Thymus (tissue), 11 donors: ENCODE results near the gene RFTN1. TPM values are rescaled to one million over a fixed set of nuclear protein-coding genes. Genes with fewer than 3 reads are reported as not detected.

Experiments
- DNase-seq, 9 donors: peaks; one replicate each; pipeline ENCODE4 v3.0.0-alpha.2; 2013; ENCODE audit warnings: low spot score in 9 of 9, low read depth in 6 of 9, missing footprints in 1 of 9
- H3K27ac ChIP-seq, 2 donors: one replicate each; pipeline ENCODE4 v1.5.1; 2013; ENCODE audit warnings: control low read depth in 1 of 2, low read depth in 1 of 2, low read length in 1 of 2, mild to moderate bottlenecking in 1 of 2, moderate library complexity in 1 of 2
- H3K27me3 ChIP-seq, 2 donors: one replicate each; pipeline ENCODE4 v1.5.1; 2013; ENCODE audit warnings: low read length in 1 of 2; ENCODE audit not compliant: control insufficient read depth in 2 of 2, insufficient read depth in 1 of 2
- H3K36me3 ChIP-seq, 2 donors: one replicate each; pipeline ENCODE4 v1.5.1; 2013; ENCODE audit warnings: low read length in 1 of 2, mild to moderate bottlenecking in 1 of 2, moderate library complexity in 1 of 2; ENCODE audit not compliant: control insufficient read depth in 2 of 2, insufficient read depth in 2 of 2
- H3K4me1 ChIP-seq, 2 donors: one replicate each; pipeline ENCODE4 v1.5.1; 2013; ENCODE audit warnings: low read length in 2 of 2; ENCODE audit not compliant: control insufficient read depth in 2 of 2, insufficient read depth in 2 of 2
- H3K4me3 ChIP-seq, 2 donors: one replicate each; pipeline ENCODE4 v1.5.1; 2013; ENCODE audit warnings: low read length in 2 of 2, control low read depth in 1 of 2, mild to moderate bottlenecking in 1 of 2
- H3K9me3 ChIP-seq, 2 donors: one replicate each; pipeline ENCODE4 v1.5.1; 2013; ENCODE audit warnings: low read length in 1 of 2, mild to moderate bottlenecking in 1 of 2; ENCODE audit not compliant: control insufficient read depth in 2 of 2, insufficient read depth in 1 of 2
- WGBS: extraction: QIAGEN DNeasy Blood & Tissue Kit; methylation state at CpG from one replicate; pipeline ENCODE4 v1.1.7; 2013; 5-methylcytosine and 5-hydroxymethylcytosine counted together
- polyA plus RNA-seq: library from polyadenylated mRNA; stranded (reverse); fragments of 200-250 nt; gene quantifications from one replicate; pipeline ENCODE4 v1.2.3, GENCODE V29; 2013
- total RNA-seq: library from RNA; stranded (reverse); fragments of 120-200 nt; gene quantifications from one replicate; pipeline ENCODE4 v1.2.4, GENCODE V29; 2013
- donor health status: healthy.

RFTN1 gene
- total and polyA plus RNA-seq, 2 donors, result 57.6 to 87.8 TPM

DNA sequence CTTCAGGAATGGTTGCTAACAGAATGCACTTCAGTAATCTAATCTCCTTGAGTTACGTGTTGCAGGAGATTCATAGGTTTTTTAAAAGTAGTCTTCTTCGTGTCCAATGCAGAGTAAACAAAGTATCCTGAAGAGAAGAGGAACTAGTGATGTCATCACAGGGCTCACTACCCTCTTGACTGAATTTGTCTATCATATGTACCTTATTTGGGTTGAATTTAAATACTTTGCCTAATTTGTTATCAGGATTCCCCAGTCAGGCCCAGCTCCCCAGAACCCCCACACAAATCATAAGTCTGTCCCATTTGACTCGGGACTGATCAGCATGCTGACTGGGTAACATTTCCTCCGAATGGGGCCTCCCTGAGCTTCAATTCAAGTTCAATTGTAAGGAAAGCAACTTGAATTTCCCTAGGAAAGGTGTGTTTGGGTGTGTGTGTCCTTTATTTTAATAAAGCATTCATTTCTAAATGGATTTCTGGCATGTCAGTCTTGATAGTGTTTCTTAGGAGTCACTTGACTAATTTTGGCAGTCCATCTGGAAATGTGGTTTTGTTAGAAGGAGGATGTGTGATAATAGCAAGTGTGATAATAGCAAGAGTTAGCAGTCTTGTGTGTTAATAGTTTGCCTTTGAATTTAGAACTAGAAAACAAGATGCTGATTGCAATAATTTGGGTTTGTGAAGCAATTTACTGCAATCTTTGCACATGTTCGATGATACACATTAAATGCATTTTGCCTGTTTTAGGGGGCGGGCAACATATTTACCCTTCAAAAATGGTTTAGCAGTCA is 226.6 kb downstream of the RFTN1 start:
- Histone ChIP-seq H3K27ac (peak overlapping the region; percentile 65 to 77), H3K4me3 (peak overlapping the region; percentile 44), H3K4me1 (peaks cover 6 to 43% of the 10 kb centered on the region in 2 donors), H3K9me3 (no peaks in the 10 kb centered on the region), H3K27me3 (no peaks in the 10 kb centered on the region), H3K36me3 (peaks cover 0 to 40% of the 10 kb centered on the region in 2 donors)
- DNase-seq, result peak in 1 of 9 donors; percentile 37
- WGBS, result 74% methylated on average over 6 of the region's 6 CpGs

GRCh38 chr3:16286161-16286560 is 227.3 kb downstream of the RFTN1 start:
- WGBS, result 31% methylated on average over 3 of the region's 3 CpGs
- Histone ChIP-seq H3K36me3 (peaks cover 0 to 40% of the 10 kb centered on the region in 2 donors), H3K27ac (peak overlapping the region; percentile 65 to 77), H3K4me1 (peaks cover 6 to 43% of the 10 kb centered on the region in 2 donors), H3K9me3 (no peaks in the 10 kb centered on the region), H3K4me3 (peak overlapping the region; percentile 44), H3K27me3 (no peaks in the 10 kb centered on the region)
- peak in 3 of 9 donors; percentile 56 to 86 (median 65) for DNase-seq

DNA sequence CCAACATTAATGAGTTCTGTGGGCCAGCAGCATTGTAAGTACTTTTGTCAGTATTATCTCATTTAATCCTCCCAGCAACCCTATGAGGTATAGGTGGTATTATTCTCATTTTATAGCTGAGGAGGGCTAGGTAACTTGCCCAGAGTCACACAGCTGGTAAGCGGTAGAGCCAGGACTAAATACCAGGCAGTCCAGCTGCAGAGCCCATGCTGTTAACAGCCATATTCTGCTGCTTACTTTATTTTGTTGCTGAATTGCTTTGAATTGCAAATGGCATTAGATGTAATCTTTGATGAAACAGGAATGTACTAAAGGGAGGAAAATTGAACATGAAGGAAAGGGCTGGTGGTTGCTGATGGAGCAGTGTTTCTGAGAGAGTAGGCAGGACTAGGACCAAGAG is 228.9 kb downstream of the RFTN1 start:
- Histone ChIP-seq H3K36me3 (peaks cover 0 to 36% of the 10 kb centered on the region in 2 donors), H3K4me1 (peaks cover 0 to 36% of the 10 kb centered on the region in 2 donors)
- WGBS, result 98% methylated on average over 1 of the region's 1 CpG

DNA sequence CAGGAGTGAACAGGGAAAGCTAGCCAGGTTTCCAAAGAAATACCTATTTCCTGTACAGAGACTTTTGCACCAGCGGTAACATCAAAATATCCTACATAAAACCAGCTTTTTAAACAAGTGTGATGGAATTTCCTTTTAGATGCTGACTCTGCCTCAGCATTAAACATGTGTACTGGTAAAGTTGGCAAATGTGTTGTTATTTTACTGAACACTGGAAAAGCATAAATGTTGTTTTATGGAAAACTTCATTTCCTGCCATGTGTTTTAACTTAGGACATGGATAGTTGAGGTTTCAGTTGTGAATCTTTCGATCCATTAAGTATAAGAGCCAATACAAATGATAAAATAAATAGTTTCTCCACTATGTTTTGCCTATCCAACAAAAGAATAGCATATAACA is 232.8 kb downstream of the RFTN1 start:
- H3K4me1 ChIP-seq, result peaks cover 0 to under 1% of the 10 kb centered on the region in 2 donors
- H3K9me3 ChIP-seq, result no peaks in the 10 kb centered on the region
- no peak overlapping the region for H3K27ac ChIP-seq
- no peaks in the 10 kb centered on the region for H3K27me3 ChIP-seq
- DNase-seq, result no peak
- no peak overlapping the region for H3K4me3 ChIP-seq
- H3K36me3 ChIP-seq, result peaks cover 3 to 30% of the 10 kb centered on the region in 2 donors
- over 99% methylated on average over 2 of the region's 2 CpGs for WGBS

More for the DNA sequence above, 228.9 kb downstream of the RFTN1 start:
- Histone ChIP-seq H3K9me3 (no peaks in the 10 kb centered on the region), H3K27ac (no peak overlapping the region), H3K27me3 (no peaks in the 10 kb centered on the region), H3K4me3 (no peak overlapping the region)
- DNase-seq, result no peak

DNA sequence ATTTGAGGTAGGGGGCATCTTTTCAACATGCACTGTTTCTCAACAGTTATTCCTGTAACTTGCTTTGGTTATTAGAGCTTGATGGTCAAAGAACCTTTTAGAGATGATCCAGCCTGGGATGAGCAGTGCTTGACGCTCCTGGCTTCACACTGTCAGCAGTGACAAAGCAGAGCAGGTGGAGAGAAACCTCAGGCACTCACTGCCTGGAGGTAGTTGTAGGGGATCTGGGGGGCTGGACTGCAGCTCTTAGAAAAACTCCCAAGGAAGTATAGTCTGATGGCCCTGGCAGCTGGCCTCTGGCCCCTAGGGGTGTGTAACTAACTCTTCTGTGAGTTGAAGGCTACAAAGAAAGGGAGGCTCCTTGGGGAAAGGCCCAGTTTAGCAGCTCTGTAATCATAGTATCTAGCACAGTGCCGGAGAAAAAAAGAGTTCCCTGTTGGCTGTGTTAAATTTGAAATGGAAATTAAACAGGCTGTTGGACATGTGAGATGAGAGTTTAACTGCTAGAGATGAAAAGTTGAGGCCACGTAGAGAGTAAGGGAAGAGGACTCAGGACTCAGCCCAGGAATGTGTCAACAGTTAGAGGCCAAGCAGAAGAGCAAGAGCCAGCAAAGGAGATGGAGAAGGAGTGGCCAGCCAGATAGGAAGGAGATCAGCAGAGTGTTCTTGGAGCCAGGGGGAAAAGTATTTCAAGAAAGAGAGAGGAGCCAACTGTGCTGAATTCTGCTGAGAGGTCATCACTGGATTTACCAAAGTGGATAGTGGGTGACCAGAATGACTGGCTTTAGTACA is 234.3 kb downstream of the RFTN1 start:
- Histone ChIP-seq H3K27ac (no peak overlapping the region), H3K36me3 (peaks cover 3 to 28% of the 10 kb centered on the region in 2 donors), H3K27me3 (no peaks in the 10 kb centered on the region), H3K9me3 (no peaks in the 10 kb centered on the region), H3K4me1 (no peaks in the 10 kb centered on the region), H3K4me3 (no peak overlapping the region)
- DNase-seq, result no peak
- WGBS, result 97% methylated on average over 3 of the region's 3 CpGs

DNA sequence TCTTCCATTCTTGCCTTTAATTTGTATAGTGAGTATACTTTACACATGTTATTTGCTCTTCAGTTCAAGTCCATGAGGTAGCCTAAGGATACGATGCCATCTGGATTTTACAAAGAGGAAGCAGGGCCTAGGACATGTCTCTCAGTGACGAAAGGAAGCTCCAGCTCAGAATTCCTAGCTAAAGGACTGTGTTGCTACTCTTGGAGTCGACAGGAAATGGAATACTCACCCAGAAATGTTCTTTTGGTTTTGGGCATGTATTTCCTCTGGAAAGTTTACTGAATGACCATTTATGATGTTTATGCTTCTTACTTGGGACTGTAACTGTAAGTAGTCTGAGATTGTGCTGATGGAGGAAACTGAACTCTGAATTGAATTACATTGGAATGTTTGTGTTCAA is 236.0 kb downstream of the RFTN1 start:
- no peak for DNase-seq
- peaks cover 3 to 17% of the 10 kb centered on the region in 2 donors for H3K36me3 ChIP-seq
- no peak overlapping the region for H3K27ac ChIP-seq
- H3K4me1 ChIP-seq, result no peaks in the 10 kb centered on the region
- H3K4me3 ChIP-seq, result no peak overlapping the region
- 98% methylated on average over 3 of the region's 3 CpGs for WGBS
- no peaks in the 10 kb centered on the region for H3K9me3 ChIP-seq
- no peaks in the 10 kb centered on the region for H3K27me3 ChIP-seq

DNA sequence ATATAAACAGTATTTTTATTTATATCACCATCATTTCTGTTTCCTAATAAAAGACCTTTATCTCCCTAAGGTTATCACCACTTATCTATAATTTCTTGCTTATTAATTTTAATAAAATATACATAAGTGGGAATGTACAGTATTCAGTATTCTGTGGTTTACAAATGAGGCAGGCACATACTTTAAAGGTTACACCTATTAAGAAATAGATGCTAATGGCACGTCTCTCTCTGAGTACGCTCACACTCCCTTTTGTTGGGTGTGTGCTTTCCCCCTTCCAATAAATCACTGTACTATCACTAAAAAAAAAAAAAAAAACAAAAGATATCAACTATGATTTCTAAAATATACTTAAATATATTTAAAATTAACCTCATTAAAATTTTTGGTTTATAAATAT is 239.6 kb downstream of the RFTN1 start:
- DNase-seq, result no peak
- no peaks in the 10 kb centered on the region for H3K4me1 ChIP-seq
- peaks cover 10 to 35% of the 10 kb centered on the region in 2 donors for H3K36me3 ChIP-seq
- no peaks in the 10 kb centered on the region for H3K27me3 ChIP-seq
- H3K4me3 ChIP-seq, result no peak overlapping the region
- WGBS, result over 99% methylated on average over 2 of the region's 2 CpGs
- no peaks in the 10 kb centered on the region for H3K9me3 ChIP-seq
- no peak overlapping the region for H3K27ac ChIP-seq

DNA sequence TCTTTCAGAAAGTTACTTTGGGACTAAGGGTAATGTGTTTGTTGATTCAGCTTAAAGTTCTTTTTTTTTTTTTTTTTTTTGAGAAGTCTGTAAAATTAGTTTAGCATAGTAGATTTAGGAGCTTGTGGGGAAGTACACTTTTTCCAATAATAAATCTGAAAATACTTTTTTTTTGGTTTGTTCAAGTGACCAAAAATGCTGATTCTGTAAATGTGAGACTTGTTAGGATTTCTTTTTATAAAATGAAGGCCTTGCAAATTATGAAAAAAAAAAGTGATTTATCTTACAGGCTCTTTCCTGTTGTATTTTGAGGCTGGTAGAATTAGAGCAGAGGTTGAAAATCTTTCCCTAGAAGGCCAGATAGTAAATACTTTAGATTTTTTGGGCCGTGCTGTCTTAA is 240.9 kb downstream of the RFTN1 start:
- H3K27me3 ChIP-seq, result no peaks in the 10 kb centered on the region
- H3K4me3 ChIP-seq, result no peak overlapping the region
- DNase-seq, result no peak
- H3K4me1 ChIP-seq, result peaks cover 0 to 3% of the 10 kb centered on the region in 2 donors
- peaks cover 10 to 29% of the 10 kb centered on the region in 2 donors for H3K36me3 ChIP-seq
- H3K9me3 ChIP-seq, result no peaks in the 10 kb centered on the region
- H3K27ac ChIP-seq, result no peak overlapping the region
- 98% methylated on average over 1 of the region's 1 CpG for WGBS

- WGBS, result 98% methylated on average over 10 of the region's 10 CpGs
- no peak for DNase-seq
- Histone ChIP-seq H3K9me3 (no peaks in the 10 kb centered on the region), H3K4me3 (no peak overlapping the region), H3K27ac (no peak overlapping the region), H3K36me3 (peaks cover 7 to 23% of the 10 kb centered on the region in 2 donors), H3K4me1 (peaks cover under 1 to 10% of the 10 kb centered on the region in 2 donors), H3K27me3 (no peaks in the 10 kb centered on the region)
Observed at GRCh38 chr3:16270855-16271254, 242.6 kb downstream of the RFTN1 start.
